Ishikawa (cell line): ENCODE measurements around the gene TMEM208.

Experiments
- EP300 ChIP-seq: IDR thresholded peaks from 2 replicates; pipeline ENCODE4 v1.6.1; 2012; ENCODE audit warnings: borderline replicate concordance
- NFIC ChIP-seq: IDR thresholded peaks from 2 replicates; pipeline ENCODE4 v1.6.1; 2012
- TAF1 ChIP-seq: IDR thresholded peaks from 2 replicates; pipeline ENCODE4 v1.6.1; 2012; ENCODE audit warnings: low read depth, mild to moderate bottlenecking

DNA sequence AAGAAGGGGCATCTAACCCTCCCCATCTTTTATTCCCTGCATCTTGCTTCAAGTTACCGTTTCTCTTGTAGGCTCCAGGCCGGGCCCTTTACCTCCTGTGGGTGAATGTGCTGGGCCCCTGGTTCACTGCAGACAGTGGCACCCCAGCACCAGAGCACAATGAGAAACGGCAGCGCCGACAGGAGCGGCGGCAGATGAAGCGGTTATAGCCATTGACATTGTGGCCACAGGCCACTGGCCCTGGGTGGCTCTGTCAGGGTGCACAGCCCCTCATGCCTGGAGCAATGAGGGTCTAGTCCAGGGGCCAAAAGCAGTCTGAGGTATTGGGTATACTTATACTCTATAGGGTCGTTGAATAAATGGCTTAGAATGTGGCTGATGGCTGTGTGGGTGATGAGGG lies 2.0 kb downstream of the TMEM208 start:
- TF ChIP-seq EP300: no peak
- no peak for TF ChIP-seq NFIC
- TF ChIP-seq TAF1: no peak
